Left ventricle myocardium superior (tissue), 1 donor: ENCODE data around the gene ELMO1. TPM values are rescaled to one million over a fixed set of nuclear protein-coding genes. Genes with fewer than 3 reads are reported as not detected.
A peak's percentile ranks its signal among the peaks of the same experiment; 100 is the strongest.
"Not testable (repeated sequence)": the region's sequence is repeated elsewhere in the genome, so short reads cannot be mapped to it uniquely, and the experiment has no call there.

Experiments used
- ATAC-seq: fragments of 200-7000 bp; cut with Tn5 transposase; one replicate; pipeline ENCODE4 v1.9.1; 2020; ENCODE audit warnings: mild to moderate bottlenecking, moderate library complexity
- DNase-seq: peaks from one replicate; pipeline ENCODE4 v3.0.0-alpha.2; 2020
- intact Hi-C: fragments of 100-400 bp; cut with micrococcal nuclease; formaldehyde crosslinking; loops from one replicate; pipeline ENCODE4 v1.11.0; 2022
- total RNA-seq: library from RNA; stranded (reverse); fragmentation: NEBNext Ultra II Directional; extraction: Animal tissue kit (Norgen Biotek cat#: 25700); gene quantifications from one replicate; pipeline ENCODE4 v1.2.1, GENCODE V29; 2021
- donor health status: DM: no; HTN: yes; CAD: no; lungs with severe emphysema.

Gene ELMO1
- total RNA-seq, 1 donor from 2014 or later: 13.0 TPM

DNA sequence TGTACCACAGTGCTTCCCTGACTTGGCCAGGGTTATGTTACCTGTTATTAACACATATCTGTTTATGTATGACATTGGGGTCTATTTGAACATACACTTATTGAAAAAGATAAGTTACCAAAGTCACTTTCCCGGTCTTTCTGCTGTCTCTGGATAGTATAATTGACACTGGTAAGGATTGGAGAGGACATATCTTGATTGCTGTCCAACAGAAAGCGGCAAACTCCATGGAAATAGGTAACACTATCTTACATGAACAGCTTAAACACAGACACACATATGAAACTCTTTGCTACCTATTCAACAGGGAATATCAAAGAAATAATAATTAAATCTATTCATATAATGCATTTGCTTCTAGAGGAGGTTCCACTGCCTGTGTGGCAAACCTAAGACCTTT, 441.9 kb downstream of the ELMO1 start:
- intact Hi-C loops: no loop called here
- ATAC-seq (no peak), DNase-seq (no peak)

DNA sequence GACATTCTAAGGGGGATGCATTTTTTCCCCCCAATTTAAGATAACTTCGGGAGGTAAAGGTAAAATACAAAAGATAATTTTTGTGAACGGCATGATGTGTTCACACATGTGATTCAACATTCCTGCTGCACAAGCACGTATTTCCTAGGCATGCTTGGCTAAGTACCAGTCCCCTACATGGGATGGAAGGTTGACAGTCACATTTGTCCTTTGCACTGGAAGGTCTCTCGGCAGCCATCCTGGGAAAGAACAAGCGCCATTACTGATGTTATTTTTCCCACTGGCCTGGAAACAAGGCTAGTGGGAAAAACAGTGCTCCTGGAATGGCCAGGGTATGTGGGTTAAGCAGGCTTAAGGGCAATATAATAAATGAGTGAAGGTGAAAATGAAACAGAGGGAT, 448.2 kb downstream of the ELMO1 start:
- ATAC-seq: no peak
- intact Hi-C loops: no loop called here
- no peak for DNase-seq

DNA sequence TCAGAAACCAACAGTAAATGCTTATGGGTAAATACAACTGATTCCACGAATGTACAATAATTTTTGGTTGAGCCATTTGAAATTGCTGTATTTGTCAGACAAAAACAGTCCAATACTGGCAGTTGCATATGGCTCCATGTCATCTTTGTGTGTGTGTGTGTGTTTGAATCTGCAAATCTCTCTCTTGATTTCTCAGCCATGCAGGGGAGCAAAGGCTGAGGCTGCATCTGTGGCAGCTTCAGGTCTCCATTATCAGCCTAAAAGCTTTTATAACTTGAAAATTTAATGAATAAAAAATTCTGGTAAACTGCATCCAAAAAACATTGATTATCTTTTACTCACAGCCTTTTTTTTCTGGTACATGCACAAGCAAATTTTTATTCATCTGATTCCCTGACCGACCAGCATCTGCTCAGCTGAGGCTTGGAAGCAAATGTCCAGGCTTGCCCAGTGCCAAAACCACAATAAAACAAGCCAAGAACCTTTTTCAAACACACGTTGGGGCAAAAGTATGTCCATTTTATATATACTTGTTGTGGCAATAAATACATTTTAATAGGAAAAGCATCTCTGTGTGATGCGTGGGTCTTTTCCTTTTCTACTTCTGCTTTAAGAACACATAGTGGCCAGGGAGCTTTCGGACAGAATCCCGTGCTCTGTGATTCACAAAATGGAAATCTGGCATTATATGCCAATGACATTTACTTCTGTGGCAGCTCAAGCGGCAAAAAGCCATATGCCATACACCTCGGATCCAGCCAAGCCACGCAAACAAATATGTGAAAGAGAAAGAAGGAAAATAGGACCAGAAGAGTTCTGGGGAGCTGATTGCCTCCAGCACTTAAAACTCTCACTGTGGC, 448.8 kb downstream of the ELMO1 start:
- intact Hi-C loops: no loop called here
- no peak for ATAC-seq

DNA sequence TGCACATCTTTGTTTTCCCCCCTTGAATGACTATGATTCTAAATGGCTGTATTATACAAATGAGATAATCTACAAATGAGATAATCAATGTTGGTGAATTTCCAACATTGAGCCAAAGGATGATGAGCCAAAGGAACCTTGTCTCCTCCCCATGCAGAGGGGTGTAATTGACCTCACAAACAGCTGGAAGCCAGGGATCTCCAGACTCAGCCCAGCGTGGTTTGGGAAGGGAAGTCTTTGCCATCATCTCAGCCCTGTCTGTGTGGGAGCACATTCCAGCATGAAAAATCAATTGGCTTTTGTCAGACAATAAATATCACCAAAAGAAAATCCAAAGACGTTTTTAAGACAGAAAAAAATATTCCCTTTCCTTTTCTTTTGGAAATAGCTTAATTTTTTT, 452.9 kb downstream of the ELMO1 start:
- intact Hi-C loops: no loop called here
- no peak for ATAC-seq
- no peak for DNase-seq

More for the DNA sequence above, 448.8 kb downstream of the ELMO1 start:
- no peak for DNase-seq

GRCh38 chr7:36994456-36995112, 454.1 kb downstream of the ELMO1 start:
- intact Hi-C loops: no loop called here
- no peak for DNase-seq
- no peak for ATAC-seq

DNA sequence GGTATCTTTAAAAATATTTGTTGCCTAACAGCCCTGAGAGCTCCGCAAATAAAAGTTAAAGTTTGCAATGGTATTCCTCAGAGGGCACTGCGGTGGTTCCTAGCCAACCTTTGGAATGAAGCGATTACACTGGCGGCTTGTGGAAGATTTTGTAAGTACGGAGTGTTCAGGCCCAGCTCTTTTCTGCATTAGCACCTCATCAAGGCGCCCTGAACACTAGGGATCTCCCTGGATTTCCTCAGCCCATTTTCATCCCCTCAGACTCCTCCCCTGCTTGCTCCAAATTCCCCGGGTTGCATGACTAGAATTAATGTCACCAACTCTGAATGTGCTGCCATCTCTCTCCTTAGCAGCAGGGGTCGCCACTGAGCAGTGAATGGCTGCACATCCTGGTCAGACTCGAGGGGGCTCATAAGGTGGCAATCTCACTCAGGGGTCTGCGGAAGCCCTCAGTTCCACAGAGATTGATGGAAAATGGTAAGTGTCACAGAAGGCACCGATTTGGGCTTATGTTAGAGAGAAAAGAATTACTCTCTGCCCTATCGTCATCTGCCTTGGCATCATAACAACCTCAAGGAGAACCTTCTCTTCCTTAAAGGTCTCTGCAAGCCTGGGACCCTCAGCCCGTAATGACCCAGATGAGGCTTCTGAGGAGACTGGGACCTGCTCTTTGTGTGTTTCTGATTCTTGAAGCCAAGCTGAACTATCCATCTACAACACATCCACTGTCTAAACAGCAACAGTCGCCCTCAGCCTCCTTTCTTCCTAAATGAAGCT, 461.5 kb downstream of the ELMO1 start:
- intact Hi-C loops: loop anchor here (5.0 kb wide), 1 partner anchor 195 kb away; no protein-coding TSS in a partner anchor
- peak; percentile 61 for ATAC-seq
- peak; percentile 71 for DNase-seq

GRCh38 chr7:36986511-36986933, 462.1 kb downstream of the ELMO1 start:
- intact Hi-C loops: loop anchor here (5.0 kb wide), 1 partner anchor 196 kb away; no protein-coding TSS in a partner anchor
- no peak for DNase-seq

DNA sequence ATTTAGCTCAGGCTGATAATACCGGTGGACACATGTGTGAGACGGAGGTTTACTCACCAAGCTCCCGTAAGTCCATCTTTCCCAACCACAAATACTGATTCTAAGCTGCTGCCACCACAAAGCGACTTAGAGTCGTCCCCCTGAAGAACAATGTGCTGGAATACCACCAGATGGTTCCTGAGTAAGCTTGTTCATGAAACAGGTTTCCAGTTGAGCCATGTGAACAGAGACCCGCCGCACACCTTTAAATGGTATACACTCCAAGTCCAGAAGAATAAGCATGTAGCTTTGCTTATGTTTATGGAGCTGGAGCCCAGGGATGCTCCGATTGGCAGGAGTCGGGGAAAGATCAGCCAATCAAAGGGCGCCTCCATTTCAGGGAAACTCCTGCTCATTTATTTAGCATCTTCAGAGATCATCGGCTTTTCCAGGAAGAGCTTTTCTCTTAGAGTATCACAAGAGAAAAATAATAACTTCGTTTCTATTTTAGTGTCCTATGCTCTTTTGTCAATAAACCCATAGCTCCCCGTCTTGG, 462.7 kb downstream of the ELMO1 start:
- ATAC-seq (no peak), DNase-seq (no peak)
- intact Hi-C loops: loop anchor here (5.0 kb wide), 1 partner anchor 196 kb away; no protein-coding TSS in a partner anchor

More at GRCh38 chr7:36986511-36986933, 462.1 kb downstream of the ELMO1 start:
- ATAC-seq: no peak

GRCh38 chr7:36985316-36985715, 463.3 kb downstream of the ELMO1 start:
- intact Hi-C loops: loop anchor here (5.0 kb wide), 1 partner anchor 197 kb away; no protein-coding TSS in a partner anchor
- ATAC-seq: no peak
- DNase-seq: no peak

- ATAC-seq (peak; percentile 33), DNase-seq (no peak)
- intact Hi-C loops: loop anchor here (5.0 kb wide), 1 partner anchor 197 kb away; no protein-coding TSS in a partner anchor
Measured at GRCh38 chr7:36984710-36985312, 463.9 kb downstream of the ELMO1 start.

DNA sequence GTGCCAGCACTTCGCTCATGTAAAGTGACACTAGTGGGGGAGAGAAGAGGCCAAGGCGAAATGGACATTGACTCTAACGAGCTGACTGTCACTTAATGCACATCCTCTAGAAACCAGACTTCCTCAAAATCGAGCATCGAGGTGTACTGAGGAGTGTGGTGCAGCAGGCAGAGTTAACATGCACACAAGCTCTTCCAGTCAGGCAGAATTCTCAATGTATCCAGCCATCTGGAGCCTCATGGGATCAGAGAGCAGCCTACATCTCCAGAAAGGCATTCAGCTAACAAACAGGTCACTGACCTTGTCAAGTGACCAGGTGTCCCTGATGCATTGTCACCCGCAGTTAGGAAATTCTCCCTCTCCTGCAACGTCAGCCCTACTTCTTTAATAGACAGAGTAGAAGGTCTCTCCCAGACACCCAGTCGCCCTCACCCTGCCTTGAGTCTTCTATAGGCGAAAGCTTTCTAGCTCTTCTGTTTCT, 464.6 kb downstream of the ELMO1 start:
- DNase-seq (no peak), ATAC-seq (no peak)
- intact Hi-C loops: no loop called here

DNA sequence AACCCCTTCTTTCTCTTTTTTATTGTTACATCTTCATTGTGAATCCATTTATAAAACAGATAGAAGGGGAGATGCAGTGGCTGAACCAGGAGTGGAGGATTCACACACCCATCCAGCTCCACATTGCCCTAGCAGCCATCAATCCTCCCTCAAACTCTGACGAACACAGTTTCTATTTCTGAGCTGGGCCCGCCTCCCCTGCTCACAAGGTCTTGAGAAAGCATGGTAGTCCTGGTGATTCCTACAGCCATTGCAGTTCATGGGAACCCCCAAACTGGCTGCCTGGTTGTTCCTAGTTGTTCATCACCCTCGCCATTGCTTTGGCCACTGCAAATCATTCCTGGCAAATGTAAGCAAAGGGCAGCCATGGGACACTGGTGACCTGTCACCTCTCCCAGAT, 465.9 kb downstream of the ELMO1 start:
- ATAC-seq: no peak
- DNase-seq: no peak
- intact Hi-C loops: no loop called here

DNA sequence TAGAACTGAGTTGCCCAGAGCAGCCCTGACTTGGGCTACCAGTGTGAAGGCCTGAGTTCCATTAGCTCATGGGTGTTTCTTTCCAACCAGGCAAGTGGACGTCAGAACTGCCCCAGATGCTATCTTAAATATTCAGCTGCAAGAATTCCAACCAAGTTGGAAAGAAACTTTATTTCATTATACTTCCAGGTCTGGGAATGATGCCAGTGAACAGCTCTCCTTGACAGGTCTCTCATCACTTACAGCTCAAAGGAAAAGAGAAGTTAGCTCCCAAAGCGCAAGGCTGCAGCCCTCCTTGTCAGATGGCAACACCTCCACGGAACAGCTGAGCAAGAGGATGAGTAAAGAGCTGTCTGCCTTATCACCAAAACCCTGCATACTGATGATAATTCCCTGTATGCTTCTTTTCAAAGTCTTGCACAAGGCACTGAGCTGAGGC, 468.8 kb downstream of the ELMO1 start:
- peak; percentile 39 for ATAC-seq
- DNase-seq: no peak
- intact Hi-C loops: no loop called here

DNA sequence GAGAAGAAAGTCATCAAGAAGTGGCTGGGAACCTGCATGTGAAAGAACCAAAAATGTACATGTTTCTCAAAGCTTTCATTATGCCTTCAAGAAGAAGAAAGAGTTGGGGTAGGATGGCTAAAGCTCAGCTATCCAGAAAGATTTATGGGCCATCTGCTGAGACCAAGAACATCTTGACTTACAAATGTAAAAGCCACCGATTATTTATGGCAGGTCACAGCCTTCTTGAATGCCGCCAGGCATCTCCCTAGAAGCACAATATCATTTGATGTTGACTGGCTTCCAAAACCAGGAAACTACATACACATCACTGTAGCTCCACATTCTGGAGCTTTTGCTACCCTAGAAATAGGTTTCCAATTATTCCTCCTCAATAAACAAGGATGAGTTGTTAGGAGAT, 470.2 kb downstream of the ELMO1 start:
- ATAC-seq: no peak
- intact Hi-C loops: no loop called here
- DNase-seq: no peak

DNA sequence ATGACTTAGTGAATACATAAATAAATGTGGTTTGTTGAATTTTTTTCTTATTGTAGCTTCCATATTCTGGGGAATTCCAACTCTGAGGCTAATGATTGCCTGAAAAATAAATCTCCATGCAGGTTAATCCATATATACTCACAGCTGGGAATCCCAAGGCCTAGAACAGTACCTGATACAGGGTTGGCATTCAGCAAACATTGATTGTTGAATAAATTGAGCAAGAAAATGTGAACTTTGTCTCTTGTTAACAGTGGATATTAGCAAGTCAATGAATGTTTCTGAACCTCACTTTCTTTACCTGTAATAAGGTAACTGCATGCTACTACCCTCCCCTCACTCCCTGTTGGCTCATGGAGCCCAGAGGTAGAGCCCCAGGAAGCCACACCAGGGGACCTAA, 470.8 kb downstream of the ELMO1 start:
- DNase-seq (no peak), ATAC-seq (no peak)
- intact Hi-C loops: no loop called here

GRCh38 chr7:36973534-36973933, 475.1 kb downstream of the ELMO1 start:
- ATAC-seq, DNase-seq, intact Hi-C loops: not testable (repeated sequence)

DNA sequence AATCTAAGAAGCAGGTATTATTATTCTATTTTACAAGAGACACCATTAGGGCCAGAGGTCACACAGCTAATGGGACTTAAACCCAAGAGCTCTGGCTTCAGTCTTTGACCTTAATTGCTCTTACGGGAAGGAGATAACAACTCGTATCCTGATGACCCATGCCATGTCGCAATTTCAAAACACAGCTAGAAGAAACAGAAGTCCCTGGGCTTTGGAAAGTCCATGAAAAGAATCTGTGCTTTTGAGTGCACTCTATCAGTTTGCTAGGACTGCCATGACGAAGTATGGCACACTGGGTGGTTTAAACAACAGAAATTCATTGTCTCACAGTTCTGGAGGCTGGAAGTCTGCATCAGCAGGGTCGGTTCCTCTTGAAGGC, 476.5 kb downstream of the ELMO1 start:
- ATAC-seq (peak; percentile 40), DNase-seq (no peak)
- intact Hi-C loops: no loop called here

- peak; percentile 31 for ATAC-seq
- intact Hi-C loops: no loop called here
- DNase-seq: no peak
Measured at GRCh38 chr7:36971515-36972139, 477.0 kb downstream of the ELMO1 start.
